Brain pericyte (primary cell): ENCODE results near the gene PELI2.

ENCODE experiments used
- DNase-seq: peaks from one replicate; pipeline ENCODE4 v3.0.0-alpha.2; 2012; ENCODE audit warnings: low read depth, low spot score

The PELI2 gene

GRCh38 chr14:56342494-56342942, 224.3 kb downstream of the PELI2 start:
- DNase-seq: no peak

- no peak for DNase-seq
Measured at GRCh38 chr14:56349960-56350359, 231.7 kb downstream of the PELI2 start.
